Suprapubic skin (tissue), 4 donors: ENCODE measurements around the gene SLA2. TPM values are rescaled to one million over a fixed set of nuclear protein-coding genes. Genes with fewer than 3 reads are reported as not detected.

Experiments
- DNase-seq, 2 donors: peaks; one replicate each; pipeline ENCODE4 v3.0.0-alpha.2; 2019; ENCODE audit warnings: low spot score in 2 of 2
- H3K27ac ChIP-seq: fragments of 200-600 bp; sonication (generic); one replicate; pipeline ENCODE4 v1.5.1; 2019
- H3K27me3 ChIP-seq: fragments of 200-600 bp; sonication (generic); one replicate; pipeline ENCODE4 v1.5.1; 2019
- H3K36me3 ChIP-seq: fragments of 200-600 bp; sonication (generic); one replicate; pipeline ENCODE4 v1.5.1; 2019
- H3K4me1 ChIP-seq: fragments of 200-600 bp; sonication (generic); one replicate; pipeline ENCODE4 v1.5.1; 2019
- H3K4me3 ChIP-seq: fragments of 200-600 bp; sonication (generic); one replicate; pipeline ENCODE4 v1.5.1; 2019; ENCODE audit warnings: mild to moderate bottlenecking
- H3K9me3 ChIP-seq: fragments of 200-600 bp; sonication (generic); one replicate; pipeline ENCODE4 v1.5.1; 2019
- CTCF ChIP-seq, 2 donors: fragments of 200-600 bp in 1 of 2; fragments of 450-650 bp in 1 of 2; sonication (generic) in 1 of 2; IDR thresholded peaks; one replicate each; pipeline ENCODE4 v1.5.1; 2016 to 2019; ENCODE audit warnings: antibody characterized with exemption in 2 of 2, mild to moderate bottlenecking in 1 of 2, moderate library complexity in 1 of 2
- EP300 ChIP-seq: sonication (generic); formaldehyde crosslinking; IDR thresholded peaks from one replicate; pipeline ENCODE4 v1.6.1; 2017; ENCODE audit warnings: antibody characterized with exemption
- POLR2A ChIP-seq, 2 donors: fragments of 450-650 bp; IDR thresholded peaks; one replicate each; pipeline ENCODE4 v1.6.1; 2017; ENCODE audit warnings: antibody characterized with exemption in 2 of 2, mild to moderate bottlenecking in 2 of 2, moderate library complexity in 2 of 2
- POLR2AphosphoS5 ChIP-seq, 3 donors: sonication (generic); formaldehyde crosslinking; IDR thresholded peaks; one replicate each; pipeline ENCODE4 v1.6.1; 2017; ENCODE audit warnings: antibody characterized with exemption in 3 of 3
- WGBS: methylation state at CpG from one replicate; pipeline ENCODE4 v1.1.5; 2018; 5-methylcytosine and 5-hydroxymethylcytosine counted together
- total RNA-seq, 4 donors: library from RNA; depleted of rRNA; stranded (reverse); fragments of >200 nt; gene quantifications; one replicate each; pipeline ENCODE4 v1.1.0, GENCODE V29; 2016

SLA2 gene
- total RNA-seq, 4 donors from 2014 or later = 0.30 to 0.97 TPM; not detected in 2

- no peak for DNase-seq
Measured at GRCh38 chr20:36634342-36634741, 11.7 kb downstream of the SLA2 start.

GRCh38 chr20:36633285-36633772 is 12.7 kb downstream of the SLA2 start:
- no peaks in the 10 kb centered on the region for H3K4me1 ChIP-seq
- no peak overlapping the region for H3K4me3 ChIP-seq
- H3K27me3 ChIP-seq = no peaks in the 10 kb centered on the region
- no peak for DNase-seq
- no peaks in the 10 kb centered on the region for H3K36me3 ChIP-seq
- H3K27ac ChIP-seq = no peak overlapping the region
- WGBS = 92% methylated on average over 9 of the region's 9 CpGs
- H3K9me3 ChIP-seq = no peaks in the 10 kb centered on the region
- TF ChIP-seq POLR2AphosphoS5 (IDR thresholded peaks at IDR 0.05) = no peak
- no peak for TF ChIP-seq EP300
- no peak for TF ChIP-seq POLR2A (IDR thresholded peaks at IDR 0.05)
- no peak for TF ChIP-seq CTCF (IDR thresholded peaks at IDR 0.05)

More at GRCh38 chr20:36634342-36634741, 11.7 kb downstream of the SLA2 start:
- H3K4me1 ChIP-seq = no peaks in the 10 kb centered on the region
- H3K4me3 ChIP-seq = no peak overlapping the region
- H3K36me3 ChIP-seq = no peaks in the 10 kb centered on the region
- TF ChIP-seq CTCF (IDR thresholded peaks at IDR 0.05) = no peak
- TF ChIP-seq EP300 = no peak
- H3K27ac ChIP-seq = no peak overlapping the region
- H3K9me3 ChIP-seq = no peaks in the 10 kb centered on the region
- no peaks in the 10 kb centered on the region for H3K27me3 ChIP-seq
- WGBS = 97% methylated on average over 11 of the region's 11 CpGs

GRCh38 chr20:36632487-36633284 is 13.3 kb downstream of the SLA2 start:
- Histone ChIP-seq H3K9me3 (no peaks in the 10 kb centered on the region), H3K4me3 (no peak overlapping the region), H3K4me1 (no peaks in the 10 kb centered on the region), H3K27me3 (no peaks in the 10 kb centered on the region), H3K36me3 (no peaks in the 10 kb centered on the region), H3K27ac (no peak overlapping the region)
- 90% methylated on average over 10 of the region's 14 CpGs for WGBS
- no peak for DNase-seq
- TF ChIP-seq POLR2AphosphoS5 (IDR thresholded peaks at IDR 0.05) (no peak), CTCF (IDR thresholded peaks at IDR 0.05) (no peak), POLR2A (IDR thresholded peaks at IDR 0.05) (no peak), EP300 (no peak)

- Histone ChIP-seq H3K27me3 (no peaks in the 10 kb centered on the region), H3K9me3 (no peaks in the 10 kb centered on the region), H3K4me3 (no peak overlapping the region), H3K4me1 (no peaks in the 10 kb centered on the region), H3K36me3 (no peaks in the 10 kb centered on the region), H3K27ac (no peak overlapping the region)
- no peak for DNase-seq
- WGBS = 83% methylated on average over 3 of the region's 3 CpGs
- TF ChIP-seq CTCF (IDR thresholded peaks at IDR 0.05) (no peak), POLR2AphosphoS5 (IDR thresholded peaks at IDR 0.05) (no peak), EP300 (no peak), POLR2A (IDR thresholded peaks at IDR 0.05) (no peak)
Measured at GRCh38 chr20:36632147-36632486, 13.9 kb downstream of the SLA2 start.

GRCh38 chr20:36631646-36632045 is 14.3 kb downstream of the SLA2 start:
- no peak overlapping the region for H3K4me3 ChIP-seq
- WGBS = 93% methylated on average over 6 of the region's 6 CpGs
- no peak for TF ChIP-seq EP300
- no peak for TF ChIP-seq POLR2A (IDR thresholded peaks at IDR 0.05)
- TF ChIP-seq POLR2AphosphoS5 (IDR thresholded peaks at IDR 0.05) = no peak
- TF ChIP-seq CTCF (IDR thresholded peaks at IDR 0.05) = no peak

More at GRCh38 chr20:36631646-36632045, 14.3 kb downstream of the SLA2 start:
- Histone ChIP-seq H3K27me3 (no peaks in the 10 kb centered on the region), H3K4me1 (no peaks in the 10 kb centered on the region), H3K27ac (no peak overlapping the region), H3K36me3 (no peaks in the 10 kb centered on the region), H3K9me3 (no peaks in the 10 kb centered on the region)
- DNase-seq = no peak
